SK-N-MC (cell line): Measurements from ENCODE around the gene MAD2L1BP.
"Not testable (repeated sequence)": the region's sequence is repeated elsewhere in the genome, so short reads cannot be mapped to it uniquely, and the experiment has no call there.

ENCODE experiments used
- DNase-seq: peaks from one replicate; pipeline ENCODE4 v3.0.0-alpha.2; 2011; ENCODE audit warnings: low read depth, low spot score
- H3K27ac ChIP-seq: fragments of 200-600 bp; sonication (generic); 2 replicates; pipeline ENCODE4 v1.5.1; 2016; ENCODE audit warnings: mixed run types
- H3K36me3 ChIP-seq: fragments of 200-600 bp; sonication (generic); 2 replicates; pipeline ENCODE4 v1.6.1; 2017; ENCODE audit warnings: antibody characterized with exemption, low read length, mixed read lengths; ENCODE audit not compliant: insufficient read depth
- H3K4me3 ChIP-seq: fragments of 200-600 bp; sonication (generic); 2 replicates; pipeline ENCODE4 v1.5.1; 2016
- H3K9ac ChIP-seq: fragments of 200-600 bp; sonication (generic); 2 replicates; pipeline ENCODE4 v1.8.0; 2017; ENCODE audit warnings: mixed run types, mixed read lengths; ENCODE audit not compliant: insufficient read length
- H3K9me3 ChIP-seq: fragments of 200-600 bp; sonication (generic); 2 replicates; pipeline ENCODE4 v1.6.1; 2017; ENCODE audit warnings: low read depth, mild to moderate bottlenecking, antibody characterized with exemption, low read length, moderate library complexity, mixed read lengths
- EZH2 ChIP-seq: fragments of 200-600 bp; sonication (generic); IDR thresholded peaks from one replicate; pipeline ENCODE4 v1.6.1; 2017; ENCODE audit warnings: antibody characterized with exemption
- FOXP2 ChIP-seq: optimal IDR thresholded peaks from 2 replicates; pipeline ENCODE3; 2011; ENCODE audit warnings: mild to moderate bottlenecking, moderate library complexity; ENCODE audit not compliant: insufficient read depth; ENCODE audit errors: extremely low read length, control extremely low read depth
- POLR2AphosphoS5 ChIP-seq: IDR thresholded peaks from 2 replicates; pipeline ENCODE4 v1.6.1; 2012; ENCODE audit warnings: mild to moderate bottlenecking, low read depth, low read length, borderline replicate concordance

MAD2L1BP gene, protein sequence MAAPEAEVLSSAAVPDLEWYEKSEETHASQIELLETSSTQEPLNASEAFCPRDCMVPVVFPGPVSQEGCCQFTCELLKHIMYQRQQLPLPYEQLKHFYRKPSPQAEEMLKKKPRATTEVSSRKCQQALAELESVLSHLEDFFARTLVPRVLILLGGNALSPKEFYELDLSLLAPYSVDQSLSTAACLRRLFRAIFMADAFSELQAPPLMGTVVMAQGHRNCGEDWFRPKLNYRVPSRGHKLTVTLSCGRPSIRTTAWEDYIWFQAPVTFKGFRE

DNA sequence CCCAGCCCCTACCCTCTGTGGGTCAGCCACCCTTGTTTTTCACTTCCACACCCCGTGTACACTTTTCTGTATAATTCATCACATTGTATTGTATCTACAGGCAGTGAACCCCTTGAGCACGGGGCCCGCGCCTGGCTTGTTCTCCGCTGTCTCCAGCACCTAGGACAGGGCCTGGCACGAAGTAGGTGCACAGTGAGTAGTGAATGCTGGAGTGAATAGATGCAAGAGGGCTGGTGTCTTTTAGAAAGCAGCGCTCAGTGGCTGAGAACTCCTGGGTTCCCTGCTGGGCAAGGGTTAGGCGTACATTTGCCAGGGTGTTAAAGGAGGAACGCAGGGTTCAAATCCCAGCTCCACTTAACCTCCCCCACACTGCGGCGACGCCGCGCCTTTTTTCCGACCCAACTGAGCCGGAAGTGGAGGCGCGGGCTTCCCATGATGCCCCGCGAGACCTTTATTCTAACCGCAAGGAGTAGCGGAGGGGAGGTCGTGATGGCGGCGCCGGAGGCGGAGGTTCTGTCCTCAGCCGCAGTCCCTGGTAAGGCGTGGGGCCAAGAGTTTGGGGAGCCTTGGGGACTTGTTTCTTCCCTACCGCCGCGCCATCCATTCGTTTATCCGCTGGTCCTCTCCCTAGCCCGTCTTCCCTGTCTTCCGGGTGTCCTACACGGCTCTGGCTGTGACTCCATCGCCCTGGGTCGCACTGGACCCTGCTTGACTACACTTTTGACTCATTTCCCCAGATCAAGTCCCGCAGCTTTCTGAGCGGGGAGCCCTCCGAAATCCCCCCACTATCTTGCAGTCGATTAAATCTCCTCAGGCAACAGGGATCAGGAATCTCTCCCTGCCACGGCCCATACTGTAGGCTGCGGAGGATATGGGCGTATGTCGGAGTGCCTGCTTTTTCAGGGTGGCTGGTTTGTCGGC is at the start of gene MAD2L1BP:
Gene MAD2L1BP, plus strand, starts transcription at position 454 of the 921 bp plus-strand sequence. Its CDS starts 36 bp downstream, at position 490.
- Histone ChIP-seq H3K4me3 (peak within 1 kb of the TSS; percentile 88), H3K27ac (peak within 1 kb of the TSS; percentile 81), H3K36me3 (peaks cover 35% of the 10 kb centered on the region), H3K9ac (peak within 1 kb of the TSS; percentile 92), H3K9me3 (no peaks in the 10 kb centered on the region)
- DNase-seq = no peak
- TF ChIP-seq EZH2 = no peak
- peak; percentile 48 for TF ChIP-seq FOXP2
- peak; percentile 99 for TF ChIP-seq POLR2AphosphoS5

DNA sequence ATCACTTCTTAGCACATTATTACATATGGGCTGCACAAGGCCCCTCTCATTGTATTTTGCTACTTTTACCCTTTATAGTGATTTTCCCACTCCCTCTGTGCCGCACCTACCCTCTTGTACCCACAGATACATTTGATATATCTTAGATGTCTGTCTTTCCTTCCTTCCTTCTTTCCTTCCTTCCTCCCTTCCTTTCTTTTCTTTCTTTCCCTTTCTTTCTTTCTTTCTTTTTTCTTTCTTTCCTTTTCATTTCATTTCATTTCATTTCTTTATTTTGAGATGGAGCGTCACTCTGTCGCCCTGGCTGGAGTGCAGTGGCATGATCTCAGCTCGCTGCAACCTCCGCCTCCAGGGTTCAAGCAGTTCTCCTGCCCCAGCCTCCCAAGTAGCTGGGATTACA is 47.4 kb upstream of the MAD2L1BP start:
- Histone ChIP-seq H3K9ac (no peak overlapping the region), H3K9me3 (no peaks in the 10 kb centered on the region), H3K27ac (no peak overlapping the region), H3K36me3 (peaks cover 60% of the 10 kb centered on the region), H3K4me3 (no peak overlapping the region)
- no peak for DNase-seq
- no peak for TF ChIP-seq POLR2AphosphoS5
- TF ChIP-seq FOXP2 = no peak
- TF ChIP-seq EZH2 = no peak

DNA sequence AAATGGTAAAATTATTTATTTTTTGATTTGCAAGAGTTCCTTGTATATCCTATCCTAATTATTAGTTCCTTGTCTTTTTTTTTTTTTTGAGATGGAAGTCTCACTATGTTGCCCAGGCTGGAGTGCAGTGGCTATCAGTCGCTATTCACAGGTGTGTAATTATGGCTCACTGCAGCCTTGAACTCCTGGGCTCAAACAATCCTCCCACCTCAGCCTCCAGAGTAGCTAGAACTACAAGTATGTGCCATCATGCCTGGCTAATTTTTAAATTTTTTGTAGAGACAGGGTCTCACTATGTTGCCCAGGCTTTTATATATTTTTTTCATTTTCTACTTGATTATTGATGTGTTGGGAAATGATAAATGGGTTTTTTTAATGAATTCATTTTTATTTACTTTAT is 46.1 kb upstream of the MAD2L1BP start:
- H3K9ac ChIP-seq, H3K9me3 ChIP-seq, H3K27ac ChIP-seq, H3K4me3 ChIP-seq, DNase-seq: not testable (repeated sequence)
- H3K36me3 ChIP-seq = peaks cover 46% of the 10 kb centered on the region

DNA sequence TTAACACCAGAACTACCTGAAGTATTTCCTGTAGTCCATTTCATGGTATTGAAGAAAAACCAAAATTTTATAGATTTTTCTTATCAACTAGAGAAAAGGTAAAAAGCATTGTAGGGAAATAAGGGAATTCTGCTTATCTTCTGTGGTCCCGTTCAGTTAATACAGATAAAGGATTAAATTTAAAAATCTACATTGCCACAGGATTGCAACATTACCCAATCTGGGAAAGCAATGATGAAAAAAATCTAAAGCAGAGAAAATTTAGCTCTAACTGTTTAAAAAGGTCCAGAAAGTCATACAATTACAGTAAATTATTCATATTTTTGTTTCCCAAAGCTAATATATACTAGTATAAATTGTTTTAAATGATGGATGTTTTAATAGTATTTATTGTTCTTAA is 41.7 kb upstream of the MAD2L1BP start:
- peaks cover 33% of the 10 kb centered on the region for H3K36me3 ChIP-seq
- no peak overlapping the region for H3K27ac ChIP-seq
- no peak for DNase-seq
- H3K4me3 ChIP-seq = no peak overlapping the region
- no peaks in the 10 kb centered on the region for H3K9me3 ChIP-seq
- H3K9ac ChIP-seq = no peak overlapping the region
- TF ChIP-seq EZH2 = no peak
- no peak for TF ChIP-seq FOXP2
- TF ChIP-seq POLR2AphosphoS5 = no peak

DNA sequence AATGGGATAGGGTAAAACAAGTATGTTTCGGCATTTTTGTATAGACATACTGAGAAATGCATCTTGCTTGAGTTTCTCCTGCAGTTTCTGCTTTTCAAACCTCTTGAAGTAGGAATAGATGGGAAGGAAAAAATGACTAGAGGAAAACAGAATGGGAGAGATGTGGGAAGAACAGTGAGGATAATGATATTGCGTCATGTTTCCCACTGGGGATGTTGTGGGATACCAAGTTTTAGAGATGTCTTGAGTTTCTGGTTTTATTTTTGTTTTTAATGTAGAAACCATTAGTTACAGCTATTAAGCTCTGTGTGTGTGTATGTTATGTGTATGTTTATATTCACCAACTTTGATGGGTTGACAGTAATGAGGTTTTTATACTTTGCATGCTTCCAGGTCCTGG is 35.0 kb upstream of the MAD2L1BP start:
- Histone ChIP-seq H3K27ac (no peak overlapping the region), H3K36me3 (peaks cover 56% of the 10 kb centered on the region), H3K9ac (no peak overlapping the region), H3K9me3 (no peaks in the 10 kb centered on the region), H3K4me3 (no peak overlapping the region)
- TF ChIP-seq FOXP2 (no peak), EZH2 (no peak), POLR2AphosphoS5 (no peak)
- no peak for DNase-seq

DNA sequence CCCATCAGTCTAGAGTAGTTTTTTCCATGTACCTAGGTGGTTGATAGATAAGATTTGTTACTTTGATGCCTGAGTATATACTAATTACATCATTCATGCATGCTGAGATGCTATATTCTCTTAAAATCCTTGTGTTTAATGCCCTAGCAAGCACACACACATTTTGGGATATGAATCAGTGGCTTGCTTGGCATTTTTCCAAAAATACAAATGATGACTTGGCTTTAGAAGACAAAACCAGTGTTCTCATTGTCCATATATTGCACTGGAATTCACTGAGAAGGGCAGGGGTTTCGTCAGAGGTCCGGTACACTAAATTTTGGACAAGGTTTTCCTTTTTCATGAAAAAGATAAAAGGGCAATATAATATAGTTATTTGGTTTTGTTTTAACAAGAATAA is 31.5 kb upstream of the MAD2L1BP start:
- no peak for DNase-seq
- TF ChIP-seq FOXP2 (no peak), EZH2 (no peak), POLR2AphosphoS5 (no peak)
- Histone ChIP-seq H3K9ac (no peak overlapping the region), H3K4me3 (no peak overlapping the region), H3K9me3 (no peaks in the 10 kb centered on the region), H3K27ac (no peak overlapping the region), H3K36me3 (peaks cover 43% of the 10 kb centered on the region)

DNA sequence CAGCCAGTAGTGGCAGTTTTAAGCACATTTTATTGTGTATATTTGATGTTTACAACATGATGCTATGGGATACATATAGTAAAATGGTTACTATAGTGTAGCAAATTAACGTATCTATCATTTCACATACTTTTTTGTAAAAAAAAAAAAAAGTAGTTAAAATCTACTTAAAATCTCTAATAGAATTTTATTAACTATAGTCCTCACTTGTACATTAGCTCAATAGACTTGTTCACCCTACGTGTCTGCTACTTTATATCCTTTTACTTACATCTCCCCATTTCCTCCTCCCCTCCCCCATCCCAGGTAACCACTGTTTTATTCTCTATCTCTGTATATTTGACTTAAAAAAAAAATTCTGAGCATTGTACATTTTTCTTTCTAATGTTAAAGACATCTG is 29.6 kb upstream of the MAD2L1BP start:
- no peak for DNase-seq
- no peak overlapping the region for H3K9ac ChIP-seq
- H3K9me3 ChIP-seq = no peaks in the 10 kb centered on the region
- TF ChIP-seq EZH2 (no peak), POLR2AphosphoS5 (no peak), FOXP2 (no peak)
- no peak overlapping the region for H3K27ac ChIP-seq
- H3K4me3 ChIP-seq = no peak overlapping the region
- peaks cover 40% of the 10 kb centered on the region for H3K36me3 ChIP-seq

DNA sequence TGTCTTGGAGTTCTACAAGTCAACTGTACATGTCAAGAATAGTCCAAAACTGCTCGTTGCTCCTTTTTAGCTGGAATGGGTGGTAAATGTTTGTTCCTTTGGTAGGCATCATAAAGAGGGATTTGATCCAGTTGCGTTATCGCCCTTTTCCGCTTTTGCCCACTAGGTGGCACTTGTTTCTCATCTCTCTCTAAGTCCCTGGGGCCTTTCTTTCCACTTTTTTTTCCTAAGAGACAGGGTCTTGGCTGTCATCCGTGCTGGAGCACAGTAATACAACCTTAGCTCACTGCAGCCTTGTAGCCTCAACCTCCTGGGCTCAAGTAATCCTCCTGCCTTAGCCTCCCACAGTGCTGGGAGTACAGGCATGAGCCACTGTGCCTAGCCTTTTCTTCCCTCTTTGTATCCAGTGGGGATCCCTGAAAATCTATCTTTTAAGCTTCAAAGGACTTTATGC is 27.3 kb upstream of the MAD2L1BP start:
- no peak for TF ChIP-seq EZH2
- TF ChIP-seq FOXP2 = no peak
- TF ChIP-seq POLR2AphosphoS5 = no peak
- DNase-seq = peak; percentile 81
- H3K36me3 ChIP-seq = peaks cover 34% of the 10 kb centered on the region
- H3K27ac ChIP-seq = no peak overlapping the region
- H3K4me3 ChIP-seq = no peak overlapping the region
- no peaks in the 10 kb centered on the region for H3K9me3 ChIP-seq
- H3K9ac ChIP-seq = no peak overlapping the region
